Left lung (tissue), 10 donors: ENCODE measurements around the gene TRIM45. TPM values are rescaled to one million over a fixed set of nuclear protein-coding genes. Genes with fewer than 3 reads are reported as not detected.
"Not testable (repeated sequence)": the region's sequence is repeated elsewhere in the genome, so short reads cannot be mapped to it uniquely, and the experiment has no call there.

ENCODE experiments used
- ATAC-seq: fragments of 200-7000 bp; cut with Tn5 transposase; one replicate; pipeline ENCODE4 v1.9.1; 2020; ENCODE audit warnings: moderate library complexity
- DNase-seq, 4 donors: peaks; one replicate each; pipeline ENCODE4 v3.0.0-alpha.2; 2013 to 2020
- H3K27ac ChIP-seq, 2 donors: fragments of 200-600 bp; sonication (generic) in 1 of 2; one replicate each; pipeline versions ENCODE4 v1.5.0 to v1.8.0; 2020 to 2021
- H3K27me3 ChIP-seq, 2 donors: fragments of 200-600 bp; sonication (generic) in 1 of 2; one replicate each; pipeline versions ENCODE4 v1.5.0 to v1.8.0; 2020 to 2021
- H3K36me3 ChIP-seq, 2 donors: fragments of 200-600 bp; sonication (generic) in 1 of 2; one replicate each; pipeline versions ENCODE4 v1.5.0 to v1.8.0; 2020 to 2021
- H3K4me1 ChIP-seq, 2 donors: fragments of 200-600 bp; one replicate each; pipeline ENCODE4 v1.8.0; 2021
- H3K4me3 ChIP-seq, 2 donors: fragments of 200-600 bp; sonication (generic) in 1 of 2; one replicate each; pipeline versions ENCODE4 v1.5.0 to v1.8.0; 2020 to 2021; ENCODE audit warnings: mild to moderate bottlenecking in 1 of 2
- H3K9me3 ChIP-seq, 2 donors: fragments of 200-600 bp; sonication (generic) in 1 of 2; one replicate each; pipeline versions ENCODE4 v1.5.0 to v1.8.0; 2020 to 2021
- intact Hi-C, 2 donors: fragments of 100-400 bp; cut with DNase I; formaldehyde crosslinking; loops; one replicate each; pipeline versions ENCODE4 v1.11.2 to v1.14.2; 2022
- polyA plus RNA-seq, 6 donors: library from polyadenylated mRNA; unstranded; fragments of 120-200 nt; gene quantifications; one replicate each; pipeline ENCODE4 v1.2.1, GENCODE V29; 2013; ENCODE audit not compliant: insufficient read length in 6 of 6
- total RNA-seq, 2 donors: library from RNA; stranded (reverse); fragmentation: NEBNext Ultra II Directional; extraction: Animal tissue kit (Norgen Biotek cat#: 25700); gene quantifications; one replicate each; pipeline ENCODE4 v1.2.1, GENCODE V29; 2021
- TF ChIP-seq, protein P1 (sequence below), 2 donors: fragments of 200-600 bp; sonication (generic) in 1 of 2; IDR thresholded peaks; one replicate each; pipeline versions ENCODE4 v1.5.0 to v1.8.0; 2021; ENCODE audit warnings: antibody characterized with exemption in 2 of 2
- donor health status: DM: no; HTN: yes; CAD: no.
- donor health status: DM: no; HTN: no; CAD: no.

Gene TRIM45
- total and polyA plus RNA-seq, 8 donors: 2.6 to 18.9 (median 17.2) TPM

DNA sequence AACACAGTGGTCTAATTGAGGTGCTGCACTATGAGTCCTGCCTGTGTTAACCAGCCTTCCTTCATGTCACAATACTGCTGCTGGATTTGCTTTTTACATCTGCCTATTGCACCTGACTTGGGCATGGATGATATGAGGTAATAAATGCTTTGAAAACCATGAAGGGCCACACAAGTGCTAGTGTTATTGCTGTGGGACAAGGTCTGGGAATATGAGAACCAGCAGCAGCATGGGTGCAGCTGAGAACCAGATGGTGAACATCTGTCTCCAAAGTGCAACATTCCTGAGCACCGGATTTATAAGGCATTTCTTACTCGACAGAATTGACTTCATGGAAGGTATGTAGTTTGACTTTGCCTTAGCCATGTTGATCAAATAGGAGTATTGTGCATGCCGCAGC, 16.6 kb downstream of the TRIM45 start:
- ATAC-seq (no peak), DNase-seq (no peak)
- H3K4me1 ChIP-seq: no peaks in the 10 kb centered on the region
- intact Hi-C loops: no loop called here
- H3K36me3 ChIP-seq: peaks cover 0 to 25% of the 10 kb centered on the region in 2 donors
- H3K27ac ChIP-seq: no peak overlapping the region
- TF ChIP-seq, protein P1, sequence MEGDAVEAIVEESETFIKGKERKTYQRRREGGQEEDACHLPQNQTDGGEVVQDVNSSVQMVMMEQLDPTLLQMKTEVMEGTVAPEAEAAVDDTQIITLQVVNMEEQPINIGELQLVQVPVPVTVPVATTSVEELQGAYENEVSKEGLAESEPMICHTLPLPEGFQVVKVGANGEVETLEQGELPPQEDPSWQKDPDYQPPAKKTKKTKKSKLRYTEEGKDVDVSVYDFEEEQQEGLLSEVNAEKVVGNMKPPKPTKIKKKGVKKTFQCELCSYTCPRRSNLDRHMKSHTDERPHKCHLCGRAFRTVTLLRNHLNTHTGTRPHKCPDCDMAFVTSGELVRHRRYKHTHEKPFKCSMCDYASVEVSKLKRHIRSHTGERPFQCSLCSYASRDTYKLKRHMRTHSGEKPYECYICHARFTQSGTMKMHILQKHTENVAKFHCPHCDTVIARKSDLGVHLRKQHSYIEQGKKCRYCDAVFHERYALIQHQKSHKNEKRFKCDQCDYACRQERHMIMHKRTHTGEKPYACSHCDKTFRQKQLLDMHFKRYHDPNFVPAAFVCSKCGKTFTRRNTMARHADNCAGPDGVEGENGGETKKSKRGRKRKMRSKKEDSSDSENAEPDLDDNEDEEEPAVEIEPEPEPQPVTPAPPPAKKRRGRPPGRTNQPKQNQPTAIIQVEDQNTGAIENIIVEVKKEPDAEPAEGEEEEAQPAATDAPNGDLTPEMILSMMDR (IDR thresholded peaks at IDR 0.05): no peak
- H3K27me3 ChIP-seq: no peaks in the 10 kb centered on the region
- H3K9me3 ChIP-seq: no peaks in the 10 kb centered on the region
- no peak overlapping the region for H3K4me3 ChIP-seq

DNA sequence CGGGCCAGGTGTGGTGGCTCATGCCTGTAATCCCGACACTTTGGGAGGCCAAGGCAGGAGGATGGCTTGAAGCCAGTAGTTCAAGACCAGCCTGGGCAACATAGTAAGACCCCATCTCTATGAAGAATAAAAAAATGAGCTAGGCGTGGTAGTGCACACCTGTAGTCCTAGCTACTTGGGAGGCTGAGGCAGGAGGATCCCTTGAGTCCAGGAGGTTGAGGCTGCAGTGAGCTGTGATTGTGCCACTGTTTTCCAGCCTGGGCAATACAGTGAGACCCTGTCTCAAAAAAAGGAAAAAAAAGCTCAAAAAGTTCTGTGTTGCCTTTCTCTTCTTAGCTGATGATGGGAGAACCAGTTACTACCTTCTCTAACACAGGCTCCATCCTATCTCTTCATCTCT, 19.7 kb downstream of the TRIM45 start:
- H3K9me3 ChIP-seq, H3K4me3 ChIP-seq, ATAC-seq, H3K4me1 ChIP-seq, H3K27ac ChIP-seq, H3K27me3 ChIP-seq, intact Hi-C loops, DNase-seq: not testable (repeated sequence)
- peaks cover 0 to 50% of the 10 kb centered on the region in 2 donors for H3K36me3 ChIP-seq

DNA sequence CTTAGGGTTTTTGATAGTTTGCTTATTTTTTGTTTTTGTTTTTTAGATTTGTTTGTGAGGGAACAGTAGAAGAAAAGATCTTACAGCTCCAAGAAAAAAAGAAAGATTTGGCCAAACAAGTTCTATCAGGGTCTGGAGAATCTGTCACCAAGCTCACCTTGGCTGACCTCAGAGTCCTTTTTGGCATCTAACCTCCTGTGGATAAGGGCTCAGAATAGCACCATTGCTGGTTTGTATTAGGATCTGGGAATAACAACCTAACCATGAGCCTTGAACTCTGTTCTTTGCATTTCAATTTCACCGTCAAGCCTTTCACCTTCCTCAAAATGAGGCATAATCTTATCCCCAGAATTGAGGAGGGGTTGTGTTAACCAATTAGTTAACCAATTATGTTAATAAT, 20.2 kb downstream of the TRIM45 start:
- intact Hi-C loops: no loop called here
- Histone ChIP-seq H3K4me3 (no peak overlapping the region), H3K27me3 (no peaks in the 10 kb centered on the region), H3K36me3 (peaks cover 0 to 55% of the 10 kb centered on the region in 2 donors), H3K4me1 (no peaks in the 10 kb centered on the region), H3K27ac (no peak overlapping the region), H3K9me3 (no peaks in the 10 kb centered on the region)
- TF ChIP-seq, protein P1 (IDR thresholded peaks at IDR 0.05): no peak
- no peak for ATAC-seq
- DNase-seq: no peak

DNA sequence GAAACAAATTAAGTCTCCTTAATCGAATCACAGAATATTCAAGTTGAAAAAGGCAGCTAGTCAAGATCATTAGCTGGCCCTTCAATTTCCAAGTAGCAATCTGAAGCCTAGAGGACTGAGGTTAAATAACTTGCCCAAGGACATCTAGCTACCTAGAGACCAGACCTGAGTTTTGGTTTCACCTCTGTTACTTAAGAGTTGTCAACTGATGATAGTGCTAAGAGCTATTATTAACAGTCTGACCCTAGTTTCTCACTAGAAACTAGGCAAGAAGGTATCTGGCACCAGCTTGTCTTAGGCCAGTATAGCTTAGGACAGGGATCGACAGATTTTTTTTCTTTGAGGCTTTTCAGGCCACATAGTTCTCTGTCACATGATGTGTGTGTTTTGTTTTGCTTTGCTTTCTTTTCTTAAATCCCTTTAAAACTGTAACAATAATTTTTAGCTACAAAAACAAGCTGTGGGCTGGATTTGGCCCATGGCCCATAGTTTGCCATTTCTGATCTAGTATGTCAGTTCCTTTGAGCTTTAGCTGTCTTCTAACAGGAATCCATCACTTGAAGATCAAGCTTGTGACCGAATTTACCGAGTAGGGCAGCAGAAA, 23.2 kb downstream of the TRIM45 start:
- Histone ChIP-seq H3K4me1 (peaks cover 4 to 8% of the 10 kb centered on the region in 2 donors), H3K36me3 (peaks cover 0 to 76% of the 10 kb centered on the region in 2 donors), H3K27ac (no peak overlapping the region), H3K27me3 (no peaks in the 10 kb centered on the region), H3K9me3 (no peaks in the 10 kb centered on the region), H3K4me3 (no peak overlapping the region)
- ATAC-seq: no peak
- DNase-seq: no peak
- intact Hi-C loops: no loop called here
- TF ChIP-seq, protein P1 (IDR thresholded peaks at IDR 0.05): no peak

DNA sequence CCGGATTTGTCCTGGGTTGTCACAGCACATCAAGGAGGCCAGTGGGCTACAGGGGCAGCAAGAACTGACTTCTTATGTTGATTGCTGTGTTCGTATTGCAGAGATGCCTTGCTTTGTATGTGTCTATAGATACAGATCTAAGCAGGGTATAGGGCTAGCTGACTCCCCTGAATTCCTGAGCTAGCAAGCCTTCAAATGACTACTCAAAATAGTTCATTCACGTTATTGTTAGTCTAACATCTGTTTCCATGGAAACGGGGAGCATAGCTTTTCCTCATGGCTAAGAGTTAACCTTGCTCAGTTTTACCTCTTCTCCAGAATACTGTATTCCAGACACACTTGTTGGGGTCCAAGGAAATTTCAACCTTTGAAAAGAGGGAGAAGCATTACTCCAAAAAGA, 24.1 kb downstream of the TRIM45 start:
- Histone ChIP-seq H3K27me3 (no peaks in the 10 kb centered on the region), H3K36me3 (peaks cover 0 to 80% of the 10 kb centered on the region in 2 donors), H3K27ac (no peak overlapping the region), H3K9me3 (no peaks in the 10 kb centered on the region), H3K4me1 (peaks cover 4 to 8% of the 10 kb centered on the region in 2 donors), H3K4me3 (no peak overlapping the region)
- no peak for DNase-seq
- intact Hi-C loops: no loop called here
- ATAC-seq: no peak
- TF ChIP-seq, protein P1 (IDR thresholded peaks at IDR 0.05): no peak

DNA sequence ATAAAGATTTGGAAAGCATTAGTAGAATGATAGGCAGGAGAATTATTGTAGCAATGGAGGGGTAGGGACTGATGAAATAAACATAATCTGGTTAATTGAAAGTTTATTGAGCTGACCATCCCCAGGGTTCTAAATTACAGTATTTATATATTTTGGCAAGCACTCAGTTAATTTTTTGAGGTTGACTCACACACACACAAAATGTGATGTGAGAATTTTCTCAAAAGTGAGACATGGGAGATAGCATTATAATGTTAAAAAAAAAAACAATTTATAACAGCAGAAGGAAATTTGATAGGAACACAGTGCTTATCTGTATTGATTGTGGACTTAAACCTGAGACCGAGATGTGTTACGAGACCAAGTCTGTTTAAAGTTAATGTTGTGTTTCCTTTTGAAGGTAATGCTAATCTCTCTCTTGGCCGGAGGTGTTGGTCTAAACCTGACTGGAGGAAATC, 24.6 kb downstream of the TRIM45 start:
- TF ChIP-seq, protein P1 (IDR thresholded peaks at IDR 0.05): no peak
- ATAC-seq (no peak), DNase-seq (no peak)
- peaks cover 0 to 80% of the 10 kb centered on the region in 2 donors for H3K36me3 ChIP-seq
- peaks cover 4 to 8% of the 10 kb centered on the region in 2 donors for H3K4me1 ChIP-seq
- intact Hi-C loops: no loop called here
- no peak overlapping the region for H3K4me3 ChIP-seq
- no peaks in the 10 kb centered on the region for H3K27me3 ChIP-seq
- no peaks in the 10 kb centered on the region for H3K9me3 ChIP-seq
- no peak overlapping the region for H3K27ac ChIP-seq
